ENCODE data around the gene ANKMY1. TPM values are rescaled to one million over a fixed set of nuclear protein-coding genes. Genes with fewer than 3 reads are reported as not detected.

The ANKMY1 gene
- total and polyA plus RNA-seq, 9 donors, result 5.2 to 10.8 (median 7.7) TPM

DNA sequence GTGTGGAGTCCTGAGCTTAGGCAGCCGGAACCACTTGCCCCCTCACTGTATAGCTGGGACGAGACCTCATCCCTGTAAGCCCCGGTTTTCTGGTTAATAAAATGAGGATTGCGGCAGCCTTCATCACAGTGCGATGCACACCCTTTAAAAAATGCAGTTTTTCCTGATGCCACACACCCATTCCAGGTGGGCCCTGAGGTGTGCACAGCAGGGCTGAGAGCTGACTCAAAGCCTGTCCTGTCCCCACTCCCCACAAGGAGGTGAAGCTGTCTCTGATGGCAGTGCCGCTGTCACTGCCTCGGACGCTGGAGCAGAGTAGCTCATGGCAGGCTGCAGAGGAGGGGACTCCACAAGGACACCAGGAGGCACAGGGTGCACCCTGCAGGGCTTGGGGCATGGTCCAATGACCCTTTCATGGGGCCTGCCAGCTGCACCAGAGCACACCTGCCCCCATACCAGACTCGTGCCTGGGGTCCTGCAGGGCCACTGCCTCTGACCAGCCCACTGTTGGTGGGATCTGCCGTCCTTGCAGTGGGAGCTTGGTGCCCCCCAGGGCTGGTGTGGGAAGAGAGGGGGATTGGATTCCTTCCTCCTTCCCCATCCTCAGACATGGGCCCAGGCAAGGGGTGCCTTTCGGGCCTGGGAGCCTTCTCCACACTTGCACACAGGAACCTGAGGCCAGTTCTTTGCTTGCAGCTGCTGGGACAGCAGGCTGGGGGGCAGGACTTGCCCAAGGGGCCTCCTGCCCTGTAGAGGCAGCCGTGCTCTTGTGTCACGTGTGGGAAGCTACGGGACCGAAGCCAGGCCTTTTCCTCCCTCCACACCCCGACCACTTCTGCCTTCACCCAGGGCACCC is 99.5 kb downstream of the ANKMY1 start:
- no peak for DNase-seq

DNA sequence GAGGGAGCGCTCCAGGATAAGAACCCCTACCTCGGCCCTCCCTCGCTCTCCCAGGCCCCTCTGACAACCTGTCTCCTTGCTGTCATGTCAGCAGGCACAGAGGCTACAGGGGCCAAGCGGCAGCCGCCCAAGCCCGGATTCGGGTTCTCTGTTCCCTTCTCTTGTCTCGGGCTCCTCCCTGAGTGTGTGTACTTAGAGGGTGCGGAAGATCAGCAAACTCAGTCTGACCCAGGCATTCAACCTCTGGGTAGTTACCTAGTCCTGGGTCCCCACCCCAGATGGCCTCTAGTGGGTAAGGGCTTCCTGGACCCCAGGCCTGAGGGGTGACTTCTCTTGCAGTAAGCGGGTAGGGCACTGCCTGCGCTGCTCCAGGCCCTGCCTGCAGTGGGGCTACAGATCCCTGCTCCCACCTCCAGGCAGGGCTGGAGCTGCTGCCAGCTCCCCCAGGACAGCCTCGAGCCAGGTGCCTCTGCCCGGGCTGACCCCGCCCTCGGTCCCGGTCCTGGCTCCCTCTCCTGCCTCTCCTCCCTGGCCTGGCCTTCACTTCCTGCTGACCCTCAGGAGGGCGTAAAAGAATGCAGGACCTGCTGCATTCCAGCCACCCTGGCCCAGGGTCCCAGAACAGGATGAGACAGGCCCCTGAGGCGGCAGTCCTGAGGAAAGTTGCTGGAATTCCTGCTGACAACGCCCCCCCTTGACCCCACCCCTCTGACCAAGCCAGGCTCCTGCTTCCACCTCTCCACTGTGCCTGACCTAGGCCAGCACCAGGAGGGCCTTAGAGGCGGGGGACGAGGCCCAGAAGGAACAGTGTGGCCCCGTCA is 100.4 kb downstream of the ANKMY1 start:
- Histone ChIP-seq H3K4me3 (ENCODE audit: low read length) (no peak overlapping the region), H3K9me3 (replicated peaks; ENCODE audit: control insufficient read depth, low read depth, low read length) (no peaks in the 10 kb centered on the region), H3K4me1 (ENCODE audit: control insufficient read depth, insufficient read depth, low read length) (peaks cover 71% of the 10 kb centered on the region), H3K27me3 (ENCODE audit: control insufficient read depth, insufficient read depth, low read length) (peaks cover 26% of the 10 kb centered on the region), H3K36me3 (ENCODE audit: control insufficient read depth, insufficient read depth, low read length) (peaks cover 3% of the 10 kb centered on the region), H3K27ac (ENCODE audit: low read length) (no peak overlapping the region)
- no peak for DNase-seq
- 50% methylated on average over 10 of the region's 22 CpGs for WGBS (ENCODE audit: insufficient coverage)

More for the DNA sequence above, 99.5 kb downstream of the ANKMY1 start:
- Histone ChIP-seq H3K4me3 (ENCODE audit: low read length) (no peak overlapping the region), H3K36me3 (ENCODE audit: control insufficient read depth, insufficient read depth, low read length) (peaks cover 10% of the 10 kb centered on the region), H3K9me3 (replicated peaks; ENCODE audit: control insufficient read depth, low read depth, low read length) (no peaks in the 10 kb centered on the region), H3K27ac (ENCODE audit: low read length) (no peak overlapping the region), H3K4me1 (ENCODE audit: control insufficient read depth, insufficient read depth, low read length) (peaks cover 71% of the 10 kb centered on the region), H3K27me3 (ENCODE audit: control insufficient read depth, insufficient read depth, low read length) (peaks cover 26% of the 10 kb centered on the region)
- 69% methylated on average over 8 of the region's 16 CpGs for WGBS (ENCODE audit: insufficient coverage)

GRCh38 chr2:240456447-240457222 is 101.2 kb downstream of the ANKMY1 start:
- DNase-seq, result no peak
- peaks cover 3% of the 10 kb centered on the region for H3K36me3 ChIP-seq (ENCODE audit: control insufficient read depth, insufficient read depth, low read length)
- H3K4me1 ChIP-seq (ENCODE audit: control insufficient read depth, insufficient read depth, low read length), result peaks cover 78% of the 10 kb centered on the region
- no peaks in the 10 kb centered on the region for H3K9me3 ChIP-seq (replicated peaks; ENCODE audit: control insufficient read depth, low read depth, low read length)
- H3K4me3 ChIP-seq (ENCODE audit: low read length), result no peak overlapping the region
- H3K27ac ChIP-seq (ENCODE audit: low read length), result no peak overlapping the region
- WGBS (ENCODE audit: insufficient coverage), result 68% methylated on average over 11 of the region's 17 CpGs
- peaks cover 34% of the 10 kb centered on the region for H3K27me3 ChIP-seq (ENCODE audit: control insufficient read depth, insufficient read depth, low read length)

DNA sequence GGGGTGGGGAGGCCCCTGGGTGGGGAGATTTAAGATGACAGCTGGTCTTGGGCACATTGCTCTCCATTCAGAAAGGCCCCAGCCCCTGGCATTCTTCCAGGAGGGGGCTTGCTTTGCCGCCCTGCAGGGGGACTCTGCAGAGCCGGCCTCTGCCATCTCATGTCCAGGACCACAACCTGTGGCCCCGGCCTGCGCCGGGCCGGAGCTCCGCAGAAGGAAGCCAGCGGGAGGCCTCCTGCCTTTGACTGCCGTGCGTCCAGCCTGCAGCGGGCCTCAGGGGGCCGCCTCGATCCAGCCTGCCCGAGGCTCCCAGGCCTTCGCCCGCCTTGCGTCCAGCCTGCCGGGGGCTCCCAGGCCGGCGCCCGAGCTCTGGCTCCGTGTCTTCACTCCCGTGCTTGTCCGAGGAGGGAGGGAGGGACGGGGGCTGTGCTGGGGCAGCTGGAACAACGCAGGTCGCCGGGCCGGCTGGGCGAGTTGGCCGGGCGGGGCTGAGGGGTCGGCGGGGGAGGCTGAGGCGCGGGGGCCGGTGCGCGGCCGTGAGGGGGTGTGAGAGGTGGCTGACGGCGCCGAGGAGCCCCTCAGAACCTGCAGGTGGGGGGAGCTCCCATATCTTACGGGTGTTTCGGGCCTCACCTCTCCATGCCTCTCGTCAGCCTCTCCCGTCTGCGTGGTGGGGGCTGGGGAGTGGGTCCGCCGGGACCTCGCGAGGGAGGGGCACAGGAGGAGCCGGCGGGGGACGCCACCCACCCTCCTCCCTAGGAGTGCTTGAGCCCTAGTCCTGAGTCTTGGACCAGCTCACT is 101.9 kb downstream of the ANKMY1 start:
- H3K36me3 ChIP-seq (ENCODE audit: control insufficient read depth, insufficient read depth, low read length), result peaks cover 3% of the 10 kb centered on the region
- H3K4me1 ChIP-seq (ENCODE audit: control insufficient read depth, insufficient read depth, low read length), result peaks cover 82% of the 10 kb centered on the region
- H3K9me3 ChIP-seq (replicated peaks; ENCODE audit: control insufficient read depth, low read depth, low read length), result no peaks in the 10 kb centered on the region
- H3K4me3 ChIP-seq (ENCODE audit: low read length), result no peak overlapping the region
- H3K27ac ChIP-seq (ENCODE audit: low read length), result no peak overlapping the region
- no peak for DNase-seq
- H3K27me3 ChIP-seq (ENCODE audit: control insufficient read depth, insufficient read depth, low read length), result peaks cover 42% of the 10 kb centered on the region
- WGBS (ENCODE audit: insufficient coverage), result 10% methylated on average over 23 of the region's 55 CpGs

GRCh38 chr2:240455272-240455646 is 102.5 kb downstream of the ANKMY1 start:
- Histone ChIP-seq H3K4me1 (ENCODE audit: control insufficient read depth, insufficient read depth, low read length) (peaks cover 82% of the 10 kb centered on the region), H3K4me3 (ENCODE audit: low read length) (no peak overlapping the region), H3K36me3 (ENCODE audit: control insufficient read depth, insufficient read depth, low read length) (no peaks in the 10 kb centered on the region), H3K27ac (ENCODE audit: low read length) (no peak overlapping the region), H3K27me3 (ENCODE audit: control insufficient read depth, insufficient read depth, low read length) (peaks cover 48% of the 10 kb centered on the region), H3K9me3 (replicated peaks; ENCODE audit: control insufficient read depth, low read depth, low read length) (no peaks in the 10 kb centered on the region)
- 43% methylated on average over 6 of the region's 7 CpGs for WGBS (ENCODE audit: insufficient coverage)
- DNase-seq, result no peak

DNA sequence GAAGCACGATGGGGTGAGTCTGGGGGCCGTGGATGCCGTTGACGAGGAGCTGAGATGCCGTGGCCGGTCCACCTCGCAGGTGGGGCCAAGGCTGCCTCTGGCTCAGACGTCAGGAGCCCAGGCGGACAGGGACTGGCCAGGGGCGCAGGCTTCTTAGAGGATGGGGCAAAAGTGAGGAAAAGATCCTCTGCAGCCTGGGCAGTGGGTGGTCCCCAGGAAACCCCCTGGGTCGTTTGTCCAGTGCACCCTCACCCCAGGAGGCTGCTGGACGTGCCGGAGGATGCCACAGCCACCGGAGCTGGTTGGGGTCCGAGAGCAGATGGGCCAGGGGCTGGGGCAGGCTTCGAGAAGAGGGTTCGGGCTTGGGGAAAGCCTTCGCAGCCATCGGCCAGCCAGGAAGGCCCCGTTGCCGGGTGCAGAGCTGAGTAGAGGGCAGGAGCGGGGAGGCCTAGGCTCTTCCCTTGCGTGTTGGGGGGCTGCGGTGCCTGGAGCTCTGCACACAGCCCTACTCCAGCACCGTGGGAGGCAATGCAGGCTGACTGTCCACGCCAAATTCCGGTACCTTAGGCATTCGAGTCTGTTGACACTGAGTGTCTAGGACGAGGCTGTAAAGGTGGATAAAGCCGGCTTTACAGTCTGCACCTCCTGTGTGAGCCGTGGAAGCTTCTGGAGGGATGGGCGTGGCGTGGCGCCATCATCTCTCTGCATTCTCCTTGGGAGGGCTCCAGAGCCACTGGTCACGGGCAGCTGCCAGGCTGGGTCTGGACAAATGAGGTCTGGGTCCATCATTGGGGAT is 103.5 kb downstream of the ANKMY1 start:
- WGBS (ENCODE audit: insufficient coverage), result 32% methylated on average over 35 of the region's 35 CpGs
- no peak overlapping the region for H3K27ac ChIP-seq (ENCODE audit: low read length)
- DNase-seq, result no peak
- H3K27me3 ChIP-seq (ENCODE audit: control insufficient read depth, insufficient read depth, low read length), result peaks cover 48% of the 10 kb centered on the region
- no peak overlapping the region for H3K4me3 ChIP-seq (ENCODE audit: low read length)
- H3K36me3 ChIP-seq (ENCODE audit: control insufficient read depth, insufficient read depth, low read length), result no peaks in the 10 kb centered on the region
- peaks cover 79% of the 10 kb centered on the region for H3K4me1 ChIP-seq (ENCODE audit: control insufficient read depth, insufficient read depth, low read length)
- no peaks in the 10 kb centered on the region for H3K9me3 ChIP-seq (replicated peaks; ENCODE audit: control insufficient read depth, low read depth, low read length)

- H3K27me3 ChIP-seq (ENCODE audit: control insufficient read depth, insufficient read depth, low read length), result peaks cover 49% of the 10 kb centered on the region
Observed at GRCh38 chr2:240453461-240454105, 104.2 kb downstream of the ANKMY1 start.

GRCh38 chr2:240452462-240453256 is 105.1 kb downstream of the ANKMY1 start:
- H3K4me1 ChIP-seq (ENCODE audit: control insufficient read depth, insufficient read depth, low read length), result peaks cover 69% of the 10 kb centered on the region
- no peak overlapping the region for H3K27ac ChIP-seq (ENCODE audit: low read length)
- H3K9me3 ChIP-seq (replicated peaks; ENCODE audit: control insufficient read depth, low read depth, low read length), result no peaks in the 10 kb centered on the region
- peak; percentile 77 for DNase-seq
- H3K27me3 ChIP-seq (ENCODE audit: control insufficient read depth, insufficient read depth, low read length), result peaks cover 49% of the 10 kb centered on the region
- under 1% methylated on average over 93 of the region's 103 CpGs for WGBS (ENCODE audit: insufficient coverage)
- H3K4me3 ChIP-seq (ENCODE audit: low read length), result peak overlapping the region; percentile 40
- H3K36me3 ChIP-seq (ENCODE audit: control insufficient read depth, insufficient read depth, low read length), result no peaks in the 10 kb centered on the region

More at GRCh38 chr2:240453461-240454105, 104.2 kb downstream of the ANKMY1 start:
- 3% methylated on average over 55 of the region's 81 CpGs for WGBS (ENCODE audit: insufficient coverage)
- Histone ChIP-seq H3K36me3 (ENCODE audit: control insufficient read depth, insufficient read depth, low read length) (no peaks in the 10 kb centered on the region), H3K27ac (ENCODE audit: low read length) (no peak overlapping the region), H3K4me1 (ENCODE audit: control insufficient read depth, insufficient read depth, low read length) (peaks cover 72% of the 10 kb centered on the region), H3K9me3 (replicated peaks; ENCODE audit: control insufficient read depth, low read depth, low read length) (no peaks in the 10 kb centered on the region), H3K4me3 (ENCODE audit: low read length) (no peak overlapping the region)
- no peak for DNase-seq
